ENCODE data around the gene SLC7A11. TPM values are rescaled to one million over a fixed set of nuclear protein-coding genes. Genes with fewer than 3 reads are reported as not detected.

Gene SLC7A11
- total RNA-seq (2021): 40.6 and 43.8 TPM in 2 replicates
- percentile 98 among the genes with signal in this experiment for Bru-seq, nascent RNA
- BruChase-seq, experiment 1, labeled RNA remaining after a 2-hour chase: percentile 96 among the genes with signal in this experiment
- percentile 94 among the genes with signal in this experiment for BruChase-seq, experiment 2, labeled RNA remaining after a 6-hour chase
- long read RNA-seq, full-length matches to known transcripts: 22 of 74 reads
- long read RNA-seq, partial matches to known transcripts: 6 of 74 reads
- long read RNA-seq, other reads (novel, unspliced or antisense): 46 of 74 reads

GRCh38 chr4:138242076-138242833 is at the start of gene SLC7A11:
Gene SLC7A11 (minus strand): TSS chr4:138242349. CDS start chr4:138242069, 280 bp downstream.
- Histone ChIP-seq H3K27ac (ENCODE audit: low read depth, low read length, poor library complexity, severe bottlenecking) (peak within 1 kb of the TSS; percentile 98), H3K4me3 (ENCODE audit: low read depth, low read length, poor library complexity, severe bottlenecking) (peak within 1 kb of the TSS; percentile 87), H3K9me3 (ENCODE audit: low read depth, low read length, poor library complexity, severe bottlenecking) (no peaks in the 10 kb centered on the region), H3K36me3 (ENCODE audit: insufficient read depth, low read length, poor library complexity, severe bottlenecking) (peaks cover 8% of the 10 kb centered on the region), H3K4me1 (ENCODE audit: insufficient read depth, low read length, poor library complexity, severe bottlenecking) (peaks cover 34% of the 10 kb centered on the region), H3K27me3 (replicated peaks; ENCODE audit: insufficient read depth, low read depth, low read length, poor library complexity) (no peaks in the 10 kb centered on the region)
- CTCF ChIA-PET: interaction anchor here (0.7 to 1.3 kb wide), 2 partner anchors 28 to 253 kb away, joined by 3 to 5 read pairs; no protein-coding TSS in a partner anchor
- no TSS peak for BruUV-seq (replicated peaks)
- POLR2A ChIA-PET (ENCODE audit: low non-redundant PET): interaction anchor here (0.6 to 1.0 kb wide), 3 partner anchors 10 to 253 kb away, joined by 3 to 4 read pairs (median 4); no protein-coding TSS in a partner anchor
- peak; percentile 98 for DNase-seq (ENCODE audit: low spot score)
- no peak for TF ChIP-seq CTCF (conservative IDR thresholded peaks at IDR 0.05; ENCODE audit: low read depth, low read length)
- no peak for TF ChIP-seq EZH2 (IDR thresholded peaks at IDR 0.05; ENCODE audit: borderline replicate concordance, low read depth, low read length, poor library complexity, severe bottlenecking)
- intact Hi-C loops (cut with micrococcal nuclease; ENCODE audit: unreplicated experiment): loop anchor here (5.0 kb wide), 1 partner anchor 315 kb away; no protein-coding TSS in a partner anchor

- Histone ChIP-seq H3K9me3 (ENCODE audit: low read depth, low read length, poor library complexity, severe bottlenecking) (no peaks in the 10 kb centered on the region), H3K4me1 (ENCODE audit: insufficient read depth, low read length, poor library complexity, severe bottlenecking) (no peaks in the 10 kb centered on the region), H3K27ac (ENCODE audit: low read depth, low read length, poor library complexity, severe bottlenecking) (no peak overlapping the region), H3K4me3 (ENCODE audit: low read depth, low read length, poor library complexity, severe bottlenecking) (no peak overlapping the region), H3K27me3 (replicated peaks; ENCODE audit: insufficient read depth, low read depth, low read length, poor library complexity) (no peaks in the 10 kb centered on the region), H3K36me3 (ENCODE audit: insufficient read depth, low read length, poor library complexity, severe bottlenecking) (no peaks in the 10 kb centered on the region)
- DNase-seq (ENCODE audit: low spot score): no peak
- BruUV-seq (replicated peaks): no TSS peak
- ChIA-PET POLR2A (ENCODE audit: low non-redundant PET) (no interaction called here), CTCF (no interaction called here)
- intact Hi-C loops (cut with micrococcal nuclease; ENCODE audit: unreplicated experiment): no loop called here
- TF ChIP-seq CTCF (conservative IDR thresholded peaks at IDR 0.05; ENCODE audit: low read depth, low read length) (no peak), EZH2 (IDR thresholded peaks at IDR 0.05; ENCODE audit: borderline replicate concordance, low read depth, low read length, poor library complexity, severe bottlenecking) (no peak)
Measured at GRCh38 chr4:138291431-138291830, 49.3 kb upstream of the SLC7A11 start.

GRCh38 chr4:138290805-138291204 is 48.7 kb upstream of the SLC7A11 start:
- CTCF ChIA-PET: no interaction called here
- BruUV-seq (replicated peaks): no TSS peak

More at GRCh38 chr4:138290805-138291204, 48.7 kb upstream of the SLC7A11 start:
- Histone ChIP-seq H3K27ac (ENCODE audit: low read depth, low read length, poor library complexity, severe bottlenecking) (no peak overlapping the region), H3K27me3 (replicated peaks; ENCODE audit: insufficient read depth, low read depth, low read length, poor library complexity) (no peaks in the 10 kb centered on the region), H3K4me1 (ENCODE audit: insufficient read depth, low read length, poor library complexity, severe bottlenecking) (no peaks in the 10 kb centered on the region), H3K9me3 (ENCODE audit: low read depth, low read length, poor library complexity, severe bottlenecking) (no peaks in the 10 kb centered on the region), H3K36me3 (ENCODE audit: insufficient read depth, low read length, poor library complexity, severe bottlenecking) (no peaks in the 10 kb centered on the region), H3K4me3 (ENCODE audit: low read depth, low read length, poor library complexity, severe bottlenecking) (no peak overlapping the region)
- TF ChIP-seq EZH2 (IDR thresholded peaks at IDR 0.05; ENCODE audit: borderline replicate concordance, low read depth, low read length, poor library complexity, severe bottlenecking) (no peak), CTCF (conservative IDR thresholded peaks at IDR 0.05; ENCODE audit: low read depth, low read length) (no peak)
- POLR2A ChIA-PET (ENCODE audit: low non-redundant PET): no interaction called here
- intact Hi-C loops (cut with micrococcal nuclease; ENCODE audit: unreplicated experiment): no loop called here
- no peak for DNase-seq (ENCODE audit: low spot score)

All from A673 (cell line).